Lower lobe of right lung (tissue), 2 donors: ENCODE measurements around the gene ITGAD. TPM values are rescaled to one million over a fixed set of nuclear protein-coding genes. Genes with fewer than 3 reads are reported as not detected.

Experiments used
- ATAC-seq, 2 donors: fragments of 200-7000 bp; cut with Tn5 transposase; one replicate each; pipeline ENCODE4 v1.9.1; 2020 to 2022; ENCODE audit warnings: mild to moderate bottlenecking in 2 of 2, moderate library complexity in 2 of 2
- DNase-seq: peaks from one replicate; pipeline ENCODE4 v3.0.0-alpha.2; 2020
- H3K27ac ChIP-seq: fragments of 200-600 bp; one replicate; pipeline ENCODE4 v1.8.0; 2022
- H3K27me3 ChIP-seq: fragments of 200-600 bp; one replicate; pipeline ENCODE4 v1.8.0; 2022; ENCODE audit warnings: low read depth
- H3K36me3 ChIP-seq: fragments of 200-600 bp; one replicate; pipeline ENCODE4 v1.8.0; 2022; ENCODE audit warnings: mild to moderate bottlenecking
- H3K4me1 ChIP-seq: fragments of 200-600 bp; one replicate; pipeline ENCODE4 v1.8.0; 2022
- H3K4me3 ChIP-seq: fragments of 200-600 bp; one replicate; pipeline ENCODE4 v1.8.0; 2022; ENCODE audit warnings: mild to moderate bottlenecking
- H3K9me3 ChIP-seq: fragments of 200-600 bp; one replicate; pipeline ENCODE4 v1.8.0; 2022
- CTCF ChIP-seq: fragments of 200-600 bp; IDR thresholded peaks from one replicate; pipeline ENCODE4 v1.8.0; 2022; ENCODE audit warnings: antibody characterized with exemption, mild to moderate bottlenecking
- intact Hi-C: fragments of 100-400 bp; cut with DNase I; formaldehyde crosslinking; loops from one replicate; pipeline ENCODE4 v1.11.0; 2022
- total RNA-seq: library from RNA; stranded (reverse); fragmentation: NEBNext Ultra II Directional; extraction: Animal tissue kit (Norgen Biotek cat#: 25700); gene quantifications from one replicate; pipeline ENCODE4 v1.2.1, GENCODE V29; 2021
- donor health status: DM: no; HTN: yes; CAD: no; lungs with severe emphysema.

The ITGAD gene
- total RNA-seq, 1 donor from 2014 or later = 0.62 TPM

- Histone ChIP-seq H3K27ac (no peak overlapping the region), H3K27me3 (no peaks in the 10 kb centered on the region), H3K9me3 (no peaks in the 10 kb centered on the region), H3K4me3 (no peak overlapping the region), H3K4me1 (no peaks in the 10 kb centered on the region), H3K36me3 (no peaks in the 10 kb centered on the region)
- ATAC-seq (peak; percentile 52 to 65), DNase-seq (peak; percentile 41)
- intact Hi-C loops = no loop called here
- no peak for TF ChIP-seq CTCF
Observed at GRCh38 chr16:31400191-31400590, 7.1 kb downstream of the ITGAD start.

GRCh38 chr16:31401436-31401835 lies 8.3 kb downstream of the ITGAD start:
- Histone ChIP-seq H3K27me3 (no peaks in the 10 kb centered on the region), H3K4me3 (no peak overlapping the region), H3K9me3 (no peaks in the 10 kb centered on the region), H3K36me3 (no peaks in the 10 kb centered on the region), H3K27ac (no peak overlapping the region), H3K4me1 (no peaks in the 10 kb centered on the region)
- TF ChIP-seq CTCF = no peak
- ATAC-seq = no peak
- no peak for DNase-seq
- intact Hi-C loops = no loop called here

GRCh38 chr16:31402687-31403086 lies 9.6 kb downstream of the ITGAD start:
- ATAC-seq = no peak
- no peak for DNase-seq
- Histone ChIP-seq H3K27ac (no peak overlapping the region), H3K4me1 (no peaks in the 10 kb centered on the region), H3K27me3 (no peaks in the 10 kb centered on the region), H3K4me3 (no peak overlapping the region), H3K9me3 (no peaks in the 10 kb centered on the region), H3K36me3 (no peaks in the 10 kb centered on the region)
- no peak for TF ChIP-seq CTCF
- intact Hi-C loops = no loop called here

GRCh38 chr16:31403590-31404352 lies 10.6 kb downstream of the ITGAD start:
- no peak overlapping the region for H3K27ac ChIP-seq
- no peaks in the 10 kb centered on the region for H3K27me3 ChIP-seq
- ATAC-seq (no peak), DNase-seq (no peak)
- H3K9me3 ChIP-seq = no peaks in the 10 kb centered on the region
- no peaks in the 10 kb centered on the region for H3K4me1 ChIP-seq
- no peaks in the 10 kb centered on the region for H3K36me3 ChIP-seq
- H3K4me3 ChIP-seq = peak overlapping the region; percentile 1
- intact Hi-C loops = no loop called here
- TF ChIP-seq CTCF = no peak

GRCh38 chr16:31404353-31405064 lies 11.4 kb downstream of the ITGAD start:
- intact Hi-C loops = no loop called here
- Histone ChIP-seq H3K27ac (no peak overlapping the region), H3K36me3 (no peaks in the 10 kb centered on the region), H3K4me1 (no peaks in the 10 kb centered on the region), H3K27me3 (no peaks in the 10 kb centered on the region), H3K4me3 (peak overlapping the region; percentile 1), H3K9me3 (no peaks in the 10 kb centered on the region)
- no peak for TF ChIP-seq CTCF
- peak in 1 of 2 donors; percentile 40 for ATAC-seq
- DNase-seq = no peak
